GM23338 (cell line): ENCODE data around the gene SLC35B4. TPM values are rescaled to one million over a fixed set of nuclear protein-coding genes. Genes with fewer than 3 reads are reported as not detected.

Experiments used
- ATAC-seq: fragments of 200-7000 bp; cut with Tn5 transposase; 3 replicates; pipeline ENCODE4 v1.9.1; 2020
- DNase-seq: peaks from one replicate; pipeline ENCODE4 v3.0.0-alpha.2; 2015; ENCODE audit warnings: low spot score
- H2AFZ ChIP-seq: fragments of 200-600 bp; sonication (generic); 2 replicates; pipeline ENCODE4 v1.8.0; 2016; ENCODE audit warnings: antibody characterized with exemption, mild to moderate bottlenecking, moderate library complexity
- H3F3A ChIP-seq: fragments of 200-600 bp; sonication (generic); replicated peaks from 2 replicates; pipeline ENCODE4 v1.8.0; 2017; ENCODE audit warnings: antibody characterized with exemption, mixed run types, low read depth
- H3K27ac ChIP-seq: fragments of 200-600 bp; sonication (generic); 2 replicates; pipeline ENCODE4 v1.6.1; 2016; ENCODE audit warnings: low read depth
- H3K27me3 ChIP-seq: fragments of 200-600 bp; sonication (generic); 2 replicates; pipeline ENCODE4 v1.8.0; 2016; ENCODE audit warnings: mild to moderate bottlenecking, mixed run types, moderate library complexity; ENCODE audit not compliant: insufficient read depth
- H3K36me3 ChIP-seq: fragments of 200-600 bp; sonication (generic); 2 replicates; pipeline ENCODE4 v1.8.0; 2016; ENCODE audit warnings: mild to moderate bottlenecking; ENCODE audit not compliant: insufficient read depth
- H3K4me1 ChIP-seq: fragments of 200-600 bp; sonication (generic); 2 replicates; pipeline ENCODE4 v1.8.0; 2016; ENCODE audit warnings: mild to moderate bottlenecking, moderate library complexity; ENCODE audit not compliant: insufficient read depth
- H3K4me2 ChIP-seq: fragments of 200-600 bp; sonication (generic); 2 replicates; pipeline ENCODE4 v1.7.1; 2017; ENCODE audit warnings: mixed run types
- H3K4me3 ChIP-seq: fragments of 200-600 bp; sonication (generic); 2 replicates; pipeline ENCODE4 v1.6.1; 2016; ENCODE audit warnings: mixed run types
- H3K79me2 ChIP-seq: fragments of 200-600 bp; sonication (generic); replicated peaks from 2 replicates; pipeline ENCODE4 v1.8.0; 2017; ENCODE audit warnings: mild to moderate bottlenecking; ENCODE audit not compliant: insufficient read depth
- H3K9me2 ChIP-seq: fragments of 200-600 bp; sonication (generic); 2 replicates; pipeline ENCODE4 v1.8.0; 2017; ENCODE audit not compliant: insufficient read depth
- H4K20me1 ChIP-seq: fragments of 200-600 bp; sonication (generic); replicated peaks from 2 replicates; pipeline ENCODE4 v1.8.0; 2017; ENCODE audit warnings: mild to moderate bottlenecking; ENCODE audit not compliant: insufficient read depth
- H3K27ac Mint-ChIP-seq: 2 replicates; pipeline ENCODE4 v1.8.0; 2020; ENCODE audit warnings: inconsistent platforms, mild to moderate bottlenecking, moderate library complexity, mixed read lengths
- H3K27me3 Mint-ChIP-seq: 3 replicates; pipeline ENCODE4 v1.8.0; 2022; ENCODE audit warnings: low read depth, mild to moderate bottlenecking, moderate library complexity, mixed read lengths, inconsistent platforms; ENCODE audit not compliant: insufficient read depth, poor library complexity
- H3K36me3 Mint-ChIP-seq: 3 replicates; pipeline ENCODE4 v1.8.0; 2021; ENCODE audit warnings: low read depth, mild to moderate bottlenecking, inconsistent platforms, moderate library complexity, mixed read lengths
- H3K4me1 Mint-ChIP-seq: 3 replicates; pipeline ENCODE4 v1.8.0; 2020; ENCODE audit warnings: mild to moderate bottlenecking, inconsistent platforms, mixed read lengths
- H3K4me3 Mint-ChIP-seq: 3 replicates; pipeline ENCODE4 v1.8.0; 2021; ENCODE audit warnings: moderate library complexity, mild to moderate bottlenecking, inconsistent platforms, mixed read lengths
- H3K9me3 Mint-ChIP-seq: 3 replicates; pipeline ENCODE4 v1.8.0; 2020; ENCODE audit warnings: moderate library complexity, mild to moderate bottlenecking, inconsistent platforms, mixed read lengths
- CREB1 ChIP-seq: fragments of 250-450 bp; sonication (Bioruptor Pico); IDR thresholded peaks from 2 replicates; pipeline ENCODE4 v1.5.0; 2020; ENCODE audit warnings: low read depth, mild to moderate bottlenecking, moderate library complexity
- CTCF ChIP-seq, 2 experiments: fragments of 200-600 bp in 1 of 2; sonication (generic) in 1 of 2; conservative IDR thresholded peaks; 2 replicates each; pipeline versions ENCODE4 v1.5.1 to v1.6.1; 2016 to 2017; ENCODE audit warnings: antibody characterized with exemption in 2 of 2, low read depth in 2 of 2, mild to moderate bottlenecking in 2 of 2, moderate library complexity in 1 of 2
- EZH2 ChIP-seq: fragments of 200-600 bp; sonication (generic); IDR thresholded peaks from one replicate; pipeline ENCODE4 v1.8.0; 2017; ENCODE audit warnings: antibody characterized with exemption, mild to moderate bottlenecking, low read depth; ENCODE audit not compliant: unreplicated experiment
- EZH2phosphoT487 ChIP-seq: fragments of 200-600 bp; sonication (generic); IDR thresholded peaks from one replicate; pipeline ENCODE4 v1.8.1; 2018; ENCODE audit warnings: antibody characterized with exemption; ENCODE audit not compliant: unreplicated experiment
- JUNB ChIP-seq: IDR thresholded peaks from one replicate; pipeline ENCODE4 v1.6.1; 2016; ENCODE audit warnings: antibody characterized with exemption; ENCODE audit not compliant: unreplicated experiment
- NANOG ChIP-seq: IDR thresholded peaks from 2 replicates; pipeline ENCODE4 v1.6.1; 2016; ENCODE audit warnings: antibody characterized with exemption, borderline replicate concordance
- POLR2AphosphoS5 ChIP-seq: IDR thresholded peaks from 2 replicates; pipeline ENCODE4 v1.6.1; 2016; ENCODE audit warnings: antibody characterized with exemption, low read depth
- STAT1 ChIP-seq: IDR thresholded peaks from one replicate; pipeline ENCODE4 v1.6.1; 2016; ENCODE audit warnings: antibody characterized with exemption; ENCODE audit not compliant: unreplicated experiment
- ZNF114 ChIP-seq: fragments of 250-450 bp; sonication (Bioruptor Pico); IDR thresholded peaks from 2 replicates; pipeline ENCODE4 v1.5.0; 2020; ENCODE audit warnings: mild to moderate bottlenecking, moderate library complexity
- ZNF331 ChIP-seq: fragments of 250-450 bp; sonication (Bioruptor Pico); IDR thresholded peaks from 2 replicates; pipeline ENCODE4 v1.5.0; 2020; ENCODE audit warnings: low read depth, mild to moderate bottlenecking, moderate library complexity
- ZNF462 ChIP-seq: fragments of 250-450 bp; sonication (Bioruptor Pico); IDR thresholded peaks from 2 replicates; pipeline ENCODE4 v1.5.0; 2020; ENCODE audit warnings: mild to moderate bottlenecking, moderate library complexity
- polyA plus RNA-seq: library from polyadenylated mRNA; unstranded; fragments of >200 nt; fragmentation: Nextera tagmentation; extraction: Ambion mirVana; gene quantifications from 2 replicates; pipeline ENCODE4 v1.2.1, GENCODE V29; 2016
- total RNA-seq: library from RNA; depleted of rRNA; stranded (reverse); fragments of >200 nt; shearing (Covaris generic); gene quantifications from 2 replicates; pipeline ENCODE4 v1.2.3, GENCODE V29; 2014
- TF ChIP-seq, protein P1 (sequence below): IDR thresholded peaks from one replicate; pipeline ENCODE4 v1.6.1; 2018; ENCODE audit warnings: antibody characterized with exemption; ENCODE audit not compliant: unreplicated experiment
- TF ChIP-seq, protein P2 (sequence below): IDR thresholded peaks from 2 replicates; pipeline ENCODE4 v1.6.1; 2016; ENCODE audit warnings: antibody characterized with exemption

The SLC35B4 gene
- total and polyA plus RNA-seq, 2 experiments from 2014 or later, result 22.6 to 29.7 TPM

GRCh38 chr7:134365341-134366054 is 48.8 kb upstream of the SLC35B4 start:
- peaks cover 2% of the 10 kb centered on the region for H3K27me3 Mint-ChIP-seq
- H3K36me3 Mint-ChIP-seq, result no peaks in the 10 kb centered on the region

More at GRCh38 chr7:134365341-134366054, 48.8 kb upstream of the SLC35B4 start:
- Histone ChIP-seq H3K36me3 (no peaks in the 10 kb centered on the region), H3K27me3 (no peaks in the 10 kb centered on the region), H3F3A (no peaks in the 10 kb centered on the region), H3K4me1 (no peaks in the 10 kb centered on the region), H2AFZ (no peak overlapping the region), H3K4me3 (no peak overlapping the region), H3K27ac (no peak overlapping the region), H3K9me2 (peaks cover 11% of the 10 kb centered on the region; the same call in 1 of the 2 replicates), H3K79me2 (no peaks in the 10 kb centered on the region), H3K4me2 (no peak overlapping the region), H4K20me1 (no peaks in the 10 kb centered on the region)
- Mint-ChIP-seq H3K9me3 (no peaks in the 10 kb centered on the region), H3K4me3 (no peak overlapping the region), H3K4me1 (no peaks in the 10 kb centered on the region), H3K27ac (no peak overlapping the region)
- DNase-seq, result no peak
- TF ChIP-seq ZNF331 (CRISPR knock-in tag), result no peak
- no peak for TF ChIP-seq ZNF462 (CRISPR knock-in tag)
- no peak for TF ChIP-seq CTCF (conservative IDR thresholded peaks at IDR 0.05; ENCODE audit: low read depth in 2 of 2)
- TF ChIP-seq STAT1, result no peak
- TF ChIP-seq, protein P1, sequence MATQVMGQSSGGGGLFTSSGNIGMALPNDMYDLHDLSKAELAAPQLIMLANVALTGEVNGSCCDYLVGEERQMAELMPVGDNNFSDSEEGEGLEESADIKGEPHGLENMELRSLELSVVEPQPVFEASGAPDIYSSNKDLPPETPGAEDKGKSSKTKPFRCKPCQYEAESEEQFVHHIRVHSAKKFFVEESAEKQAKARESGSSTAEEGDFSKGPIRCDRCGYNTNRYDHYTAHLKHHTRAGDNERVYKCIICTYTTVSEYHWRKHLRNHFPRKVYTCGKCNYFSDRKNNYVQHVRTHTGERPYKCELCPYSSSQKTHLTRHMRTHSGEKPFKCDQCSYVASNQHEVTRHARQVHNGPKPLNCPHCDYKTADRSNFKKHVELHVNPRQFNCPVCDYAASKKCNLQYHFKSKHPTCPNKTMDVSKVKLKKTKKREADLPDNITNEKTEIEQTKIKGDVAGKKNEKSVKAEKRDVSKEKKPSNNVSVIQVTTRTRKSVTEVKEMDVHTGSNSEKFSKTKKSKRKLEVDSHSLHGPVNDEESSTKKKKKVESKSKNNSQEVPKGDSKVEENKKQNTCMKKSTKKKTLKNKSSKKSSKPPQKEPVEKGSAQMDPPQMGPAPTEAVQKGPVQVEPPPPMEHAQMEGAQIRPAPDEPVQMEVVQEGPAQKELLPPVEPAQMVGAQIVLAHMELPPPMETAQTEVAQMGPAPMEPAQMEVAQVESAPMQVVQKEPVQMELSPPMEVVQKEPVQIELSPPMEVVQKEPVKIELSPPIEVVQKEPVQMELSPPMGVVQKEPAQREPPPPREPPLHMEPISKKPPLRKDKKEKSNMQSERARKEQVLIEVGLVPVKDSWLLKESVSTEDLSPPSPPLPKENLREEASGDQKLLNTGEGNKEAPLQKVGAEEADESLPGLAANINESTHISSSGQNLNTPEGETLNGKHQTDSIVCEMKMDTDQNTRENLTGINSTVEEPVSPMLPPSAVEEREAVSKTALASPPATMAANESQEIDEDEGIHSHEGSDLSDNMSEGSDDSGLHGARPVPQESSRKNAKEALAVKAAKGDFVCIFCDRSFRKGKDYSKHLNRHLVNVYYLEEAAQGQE, result no peak
- no peak for TF ChIP-seq EZH2
- TF ChIP-seq JUNB, result no peak
- no peak for TF ChIP-seq ZNF114
- TF ChIP-seq, protein P2, sequence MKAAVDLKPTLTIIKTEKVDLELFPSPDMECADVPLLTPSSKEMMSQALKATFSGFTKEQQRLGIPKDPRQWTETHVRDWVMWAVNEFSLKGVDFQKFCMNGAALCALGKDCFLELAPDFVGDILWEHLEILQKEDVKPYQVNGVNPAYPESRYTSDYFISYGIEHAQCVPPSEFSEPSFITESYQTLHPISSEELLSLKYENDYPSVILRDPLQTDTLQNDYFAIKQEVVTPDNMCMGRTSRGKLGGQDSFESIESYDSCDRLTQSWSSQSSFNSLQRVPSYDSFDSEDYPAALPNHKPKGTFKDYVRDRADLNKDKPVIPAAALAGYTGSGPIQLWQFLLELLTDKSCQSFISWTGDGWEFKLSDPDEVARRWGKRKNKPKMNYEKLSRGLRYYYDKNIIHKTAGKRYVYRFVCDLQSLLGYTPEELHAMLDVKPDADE, result no peak
- TF ChIP-seq CREB1 (CRISPR knock-in tag), result no peak
- TF ChIP-seq EZH2phosphoT487, result no peak
- TF ChIP-seq POLR2AphosphoS5, result no peak
- no peak for TF ChIP-seq NANOG
- no peak for ATAC-seq
